AG08396 (cell line): ENCODE data around the gene CDC42EP5.

Source experiments
- DNase-seq: peaks from one replicate; pipeline ENCODE4 v3.0.0; 2012; ENCODE audit warnings: low spot score, mixed read lengths

The CDC42EP5 gene

DNA sequence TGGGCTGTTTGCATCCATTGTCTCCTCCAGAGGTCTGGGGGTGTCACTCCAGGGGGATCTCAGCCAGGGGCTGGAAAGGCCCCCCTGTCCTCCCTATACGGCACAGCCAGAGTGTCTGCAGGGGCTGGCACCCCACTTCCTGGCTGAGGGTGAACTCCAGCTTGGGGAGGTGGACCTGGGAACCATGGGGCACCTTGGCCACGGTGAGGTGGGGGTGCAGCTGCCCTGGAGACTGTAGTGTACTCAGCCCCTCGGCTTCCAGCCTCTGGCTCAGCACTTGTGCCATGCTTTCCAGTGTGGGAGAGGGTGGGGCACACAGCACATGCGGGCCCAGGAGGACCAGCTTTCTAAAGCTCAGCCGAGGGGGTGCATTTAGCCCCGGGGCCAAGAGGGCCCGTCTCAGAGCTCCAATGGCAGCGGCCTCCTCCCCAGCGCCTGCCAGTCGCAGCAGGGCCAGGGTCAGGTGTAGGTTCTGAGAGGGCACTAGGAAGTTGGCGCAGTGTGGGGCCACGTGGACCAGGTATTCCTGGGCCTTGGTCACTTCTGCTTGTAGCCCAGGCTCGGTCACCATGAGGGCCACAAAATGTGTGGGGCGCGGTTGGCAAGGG is 10.9 kb downstream of the CDC42EP5 start:
- DNase-seq = no peak

GRCh38 chr19:54461613-54462012 is 11.5 kb downstream of the CDC42EP5 start:
- DNase-seq = no peak

- no peak for DNase-seq
Observed at GRCh38 chr19:54461210-54461609, 11.9 kb downstream of the CDC42EP5 start.

- no peak for DNase-seq
Observed at GRCh38 chr19:54460230-54461005, 12.7 kb downstream of the CDC42EP5 start.

- no peak for DNase-seq
Observed at GRCh38 chr19:54459282-54460229, 13.5 kb downstream of the CDC42EP5 start.

- no peak for DNase-seq
Observed at GRCh38 chr19:54458648-54459281, 14.3 kb downstream of the CDC42EP5 start.

GRCh38 chr19:54457773-54458647 is 15.1 kb downstream of the CDC42EP5 start:
- no peak for DNase-seq

DNA sequence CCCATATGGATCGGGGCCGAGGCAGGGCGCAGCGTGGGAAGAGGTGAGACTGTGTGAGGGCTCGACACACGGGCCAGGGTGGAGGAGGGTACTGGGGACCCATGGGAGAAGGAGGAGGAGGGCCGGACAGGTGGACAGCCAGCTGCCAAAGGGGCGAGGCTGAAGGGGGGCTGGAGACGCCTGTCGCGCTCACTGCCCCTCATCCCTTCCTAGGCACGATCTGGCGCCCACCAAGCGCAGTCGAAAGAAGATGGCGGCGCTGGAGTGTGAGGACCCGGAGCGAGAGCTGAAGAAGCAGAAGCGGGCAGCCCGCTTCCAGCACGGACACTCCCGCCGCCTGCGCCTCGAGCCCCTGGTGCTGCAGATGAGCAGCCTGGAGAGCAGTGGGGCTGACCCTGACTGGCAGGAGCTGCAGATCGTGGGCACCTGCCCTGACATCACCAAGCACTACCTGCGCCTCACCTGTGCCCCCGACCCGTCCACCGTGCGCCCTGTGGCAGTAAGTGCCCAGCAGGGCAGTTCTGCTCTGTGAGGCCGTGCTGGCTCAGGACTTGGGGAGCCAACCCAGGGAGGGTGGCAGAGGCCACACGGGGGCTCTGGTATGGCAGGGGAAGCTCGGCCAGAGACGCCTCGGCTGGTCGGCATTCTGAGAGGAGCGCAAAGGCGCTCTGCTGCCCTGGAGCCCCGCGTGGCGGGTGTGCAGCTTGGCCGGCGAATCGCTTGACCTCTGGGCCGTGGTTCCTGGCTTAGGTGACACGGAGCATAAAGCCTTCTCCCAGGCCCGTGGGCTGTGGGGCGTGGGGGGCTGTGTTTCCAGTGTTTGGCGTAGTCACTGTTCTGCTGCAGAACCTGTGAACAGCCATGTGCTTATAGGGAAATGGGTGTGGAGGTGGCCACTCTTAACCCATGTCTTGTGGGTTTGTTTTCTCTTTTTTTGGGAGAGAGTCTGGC is 16.4 kb downstream of the CDC42EP5 start:
- no peak for DNase-seq

- DNase-seq = no peak
Observed at GRCh38 chr19:54455786-54456422, 17.2 kb downstream of the CDC42EP5 start.

DNA sequence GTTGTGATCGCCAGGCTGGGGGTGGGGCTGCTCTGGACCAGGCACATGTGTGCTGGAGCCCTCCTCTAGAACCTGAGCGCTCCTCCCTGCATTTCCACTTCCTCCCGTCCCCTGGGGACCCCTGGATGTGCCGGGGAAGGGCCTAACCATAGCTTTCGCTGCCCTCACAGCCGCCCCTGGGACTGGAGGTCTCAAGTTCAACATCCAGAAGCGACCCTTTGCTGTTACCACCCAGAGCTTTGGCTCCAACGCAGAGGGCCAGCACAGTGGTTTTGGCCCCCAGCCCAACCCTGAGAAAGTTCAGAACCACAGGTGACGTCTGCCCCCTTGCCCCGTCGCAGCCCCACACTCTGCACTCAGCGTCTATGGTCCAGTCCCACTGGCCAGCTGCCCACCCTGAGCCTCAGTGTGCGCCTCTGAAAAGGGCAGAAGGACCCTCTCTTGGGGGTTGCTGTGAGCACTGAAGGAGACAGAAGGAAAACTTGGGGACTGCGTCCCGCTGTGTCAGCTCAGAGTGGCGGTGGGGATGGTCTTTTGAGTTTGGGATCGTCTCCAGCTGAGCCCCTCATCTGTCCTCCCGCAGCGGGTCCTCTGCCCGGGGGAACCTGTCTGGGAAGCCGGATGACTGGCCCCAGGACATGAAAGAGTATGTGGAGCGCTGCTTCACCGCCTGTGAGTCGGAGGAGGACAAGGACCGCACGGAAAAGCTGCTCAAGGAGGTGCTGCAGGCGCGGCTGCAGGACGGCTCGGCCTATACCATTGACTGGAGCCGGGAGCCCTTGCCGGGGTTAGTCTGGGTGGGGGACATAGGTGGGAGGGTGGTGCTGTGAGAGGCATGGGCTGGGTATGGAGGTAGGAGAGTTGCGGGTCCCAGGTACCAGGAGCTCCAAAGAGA is 18.1 kb downstream of the CDC42EP5 start:
- no peak for DNase-seq

DNA sequence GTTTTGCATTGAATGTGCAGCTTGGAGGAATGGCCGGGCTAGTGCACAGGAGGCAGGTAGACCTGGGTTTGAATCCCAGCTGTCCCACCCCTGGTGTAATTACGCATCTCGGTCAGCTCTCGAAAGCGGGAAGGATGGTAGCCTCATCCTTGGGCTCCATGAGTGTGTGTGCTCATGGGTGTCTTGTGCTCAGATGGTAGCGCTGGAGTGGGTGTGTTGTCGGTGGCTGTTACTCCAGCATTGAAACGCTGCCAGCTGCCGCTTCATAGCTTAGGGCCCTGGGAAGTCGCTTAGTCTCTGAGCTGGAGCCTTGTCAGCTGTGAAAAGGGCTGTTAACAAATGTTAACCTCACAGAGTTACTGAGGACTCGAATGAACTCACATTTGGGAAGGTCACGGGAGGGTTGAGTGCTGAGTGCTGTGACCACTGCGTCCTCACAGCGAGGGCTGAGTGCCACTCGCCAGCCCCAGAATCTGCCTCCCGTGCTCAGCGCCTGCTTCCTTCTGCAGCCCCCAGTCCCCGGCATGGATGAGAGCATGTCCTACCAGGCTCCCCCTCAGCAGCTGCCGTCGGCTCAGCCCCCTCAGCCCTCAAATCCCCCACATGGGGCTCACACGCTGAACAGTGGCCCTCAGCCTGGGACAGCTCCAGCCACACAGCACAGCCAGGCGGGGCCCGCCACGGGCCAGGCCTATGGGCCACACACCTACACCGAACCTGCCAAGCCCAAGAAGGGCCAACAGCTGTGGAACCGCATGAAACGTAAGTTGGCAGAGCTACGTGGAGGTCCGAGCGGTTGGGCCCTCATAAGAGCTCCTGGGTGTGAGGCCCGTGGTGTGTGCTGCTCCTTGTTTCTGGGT is 18.9 kb downstream of the CDC42EP5 start:
- DNase-seq = no peak

DNA sequence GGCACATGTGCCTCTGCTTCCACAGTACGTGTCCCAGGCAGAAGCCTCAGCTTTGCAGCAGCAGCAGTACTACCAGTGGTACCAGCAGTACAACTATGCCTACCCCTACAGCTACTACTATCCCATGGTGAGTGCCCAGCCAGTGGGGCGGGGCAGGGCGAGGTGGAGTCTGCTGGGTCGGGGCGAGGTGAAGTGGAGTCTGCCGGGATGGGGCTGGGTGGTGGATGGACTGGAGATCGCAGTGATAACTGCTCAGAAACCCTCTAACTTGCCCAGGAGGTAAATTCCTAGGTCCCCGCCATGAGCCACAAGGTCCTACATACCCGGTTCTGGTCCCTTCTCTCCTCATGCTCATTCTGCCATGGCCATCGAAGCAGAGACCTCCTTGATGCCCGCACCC is 20.5 kb downstream of the CDC42EP5 start:
- DNase-seq = no peak

DNA sequence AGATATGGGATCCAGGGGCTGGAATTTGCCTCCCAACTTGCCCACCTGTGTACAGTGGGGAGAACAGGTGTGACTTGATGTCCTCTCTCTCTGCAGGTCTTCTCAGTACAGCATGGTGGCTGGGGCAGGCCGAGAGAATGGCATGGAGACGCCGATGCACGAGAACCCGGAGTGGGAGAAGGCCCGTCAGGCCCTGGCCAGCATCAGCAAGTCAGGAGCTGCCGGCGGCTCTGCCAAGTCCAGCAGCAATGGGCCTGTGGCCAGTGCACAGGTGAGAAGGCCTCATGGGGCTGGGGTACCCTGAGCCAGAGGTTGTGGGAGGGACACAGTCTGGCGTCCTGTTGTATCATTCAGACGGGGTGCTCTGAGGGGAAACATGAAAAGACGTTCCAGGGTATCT is 21.1 kb downstream of the CDC42EP5 start:
- DNase-seq = no peak

- DNase-seq = no peak
Observed at GRCh38 chr19:54451331-54451871, 21.7 kb downstream of the CDC42EP5 start.

DNA sequence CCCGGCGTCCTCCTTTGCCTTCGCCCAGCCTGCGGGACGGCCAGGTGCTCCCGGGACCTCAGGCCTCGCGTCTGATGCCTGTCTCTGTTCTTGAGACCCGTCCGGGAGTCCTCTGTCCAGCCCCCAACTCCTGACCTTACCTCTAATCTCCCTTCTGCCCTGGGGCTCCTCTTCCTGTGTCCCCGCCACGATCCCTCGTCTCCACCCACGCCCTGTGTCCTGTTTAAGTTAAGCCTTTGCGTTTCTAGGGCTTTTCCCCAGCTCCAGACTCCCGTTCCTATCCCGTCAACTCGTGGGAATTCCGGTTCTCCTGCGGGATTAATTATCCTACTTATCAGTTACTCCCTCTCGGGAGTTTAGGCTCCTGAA is 23.4 kb downstream of the CDC42EP5 start:
- no peak for DNase-seq

GRCh38 chr19:54448774-54449700 is 24.1 kb downstream of the CDC42EP5 start, which contains the start of gene LENG8:
TSS of gene LENG8 (plus strand) at chr19:54449199. CDS start at chr19:54451345, 2,146 bp downstream.
- DNase-seq = peak; percentile 97
